Measurements from ENCODE around the gene UBXN10.

Gene UBXN10, protein sequence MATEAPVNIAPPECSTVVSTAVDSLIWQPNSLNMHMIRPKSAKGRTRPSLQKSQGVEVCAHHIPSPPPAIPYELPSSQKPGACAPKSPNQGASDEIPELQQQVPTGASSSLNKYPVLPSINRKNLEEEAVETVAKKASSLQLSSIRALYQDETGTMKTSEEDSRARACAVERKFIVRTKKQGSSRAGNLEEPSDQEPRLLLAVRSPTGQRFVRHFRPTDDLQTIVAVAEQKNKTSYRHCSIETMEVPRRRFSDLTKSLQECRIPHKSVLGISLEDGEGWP

DNA sequence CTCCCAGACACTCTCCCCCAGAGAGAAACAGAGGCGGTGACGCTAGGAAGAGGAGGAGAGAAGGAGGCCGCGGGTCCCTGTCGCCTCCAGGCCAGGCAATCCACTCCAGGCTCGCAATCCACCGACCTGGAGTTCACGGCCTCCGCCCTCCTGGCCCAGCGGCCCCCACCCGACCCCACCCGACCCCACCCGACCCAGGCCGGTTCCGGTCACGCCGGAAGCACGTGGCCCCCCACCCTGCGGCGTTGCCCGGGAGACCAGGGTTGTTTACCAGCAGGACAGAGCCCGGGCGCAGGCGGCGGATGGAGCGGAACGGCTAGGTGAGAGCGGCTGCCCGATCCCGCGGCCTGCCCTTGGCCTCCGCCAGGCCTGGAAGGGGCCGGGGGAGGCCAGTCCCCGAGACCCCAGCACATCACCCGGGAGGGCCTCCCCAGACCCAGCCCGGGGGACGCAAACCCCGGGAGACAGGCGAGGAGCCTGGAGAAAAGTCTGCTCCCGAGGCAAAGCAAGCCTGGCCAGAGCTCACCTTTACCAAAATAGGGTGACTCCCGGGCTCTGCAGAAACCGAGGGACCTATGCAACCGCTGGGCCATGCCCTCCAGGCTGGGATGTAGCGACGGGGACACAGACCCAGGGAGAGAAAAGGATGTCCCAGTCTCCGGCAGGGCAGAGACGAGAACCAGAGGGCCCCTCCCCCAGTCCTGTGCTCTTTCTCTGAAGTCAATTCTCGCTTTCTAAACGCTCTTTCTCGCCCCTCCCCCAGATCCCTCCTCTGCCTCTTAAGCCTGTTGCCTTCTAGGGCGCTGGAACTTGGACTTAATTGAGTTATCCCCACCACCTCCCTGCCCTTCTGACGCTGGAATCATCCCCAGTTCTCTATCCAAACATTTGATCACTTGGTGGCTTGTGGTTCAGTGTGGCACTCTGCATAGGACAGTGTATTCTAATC is at the start of gene UBXN10, which contains the start of gene PLA2G2C:
Gene UBXN10 (plus strand): TSS at position 263 of the 949 bp plus-strand sequence. CDS start 4,466 bp downstream, outside the sequence.
Gene PLA2G2C (minus strand): TSS at position 685 of the 949 bp plus-strand sequence. CDS start 9,155 bp downstream, outside the sequence.
- peak; percentile 48 to 85 (median 53) for DNase-seq (ENCODE audit: low read depth in 3 of 3)

DNA sequence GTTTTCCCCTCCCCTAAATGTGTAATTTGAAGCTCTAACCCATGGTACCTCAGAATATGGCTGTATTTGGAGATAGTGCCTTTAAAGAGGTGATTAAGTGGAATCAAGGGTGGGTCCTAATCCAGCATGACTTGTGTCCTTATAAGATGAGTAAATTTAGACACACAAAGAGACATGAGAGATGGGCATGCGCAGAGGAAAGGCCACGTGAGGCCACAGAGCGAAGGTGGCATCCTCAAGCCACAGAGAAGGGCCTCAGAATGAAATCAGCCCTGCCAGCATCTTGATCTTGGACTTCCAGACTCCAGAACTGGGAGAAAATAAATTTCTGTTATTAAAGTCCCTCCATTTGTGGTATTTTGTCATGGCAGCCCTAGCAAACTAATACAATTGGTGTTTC is 49.6 kb upstream of the UBXN10 start:
- DNase-seq (ENCODE audit: low read depth in 3 of 3) = no peak

DNA sequence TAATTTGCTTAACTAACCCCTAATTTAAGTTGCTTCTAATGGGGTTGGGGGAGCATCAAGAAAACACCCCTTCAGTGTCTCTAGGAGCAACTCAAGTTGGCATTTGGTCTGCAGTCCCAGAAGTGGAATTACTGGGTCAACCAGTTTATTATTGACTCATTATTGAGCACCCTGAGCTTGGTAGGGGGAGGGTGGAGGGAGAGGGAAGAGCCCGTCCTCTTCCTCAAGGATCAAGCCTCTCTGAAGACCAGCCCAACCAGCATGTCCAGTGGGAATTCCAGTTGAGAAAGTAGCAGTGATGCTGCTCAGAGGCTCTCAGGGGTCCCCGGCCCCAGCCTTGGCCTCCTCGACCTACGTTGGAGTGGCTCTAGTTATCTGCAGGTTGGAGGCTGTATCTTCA is 48.8 kb upstream of the UBXN10 start:
- no peak for DNase-seq (ENCODE audit: low read depth in 3 of 3)

DNA sequence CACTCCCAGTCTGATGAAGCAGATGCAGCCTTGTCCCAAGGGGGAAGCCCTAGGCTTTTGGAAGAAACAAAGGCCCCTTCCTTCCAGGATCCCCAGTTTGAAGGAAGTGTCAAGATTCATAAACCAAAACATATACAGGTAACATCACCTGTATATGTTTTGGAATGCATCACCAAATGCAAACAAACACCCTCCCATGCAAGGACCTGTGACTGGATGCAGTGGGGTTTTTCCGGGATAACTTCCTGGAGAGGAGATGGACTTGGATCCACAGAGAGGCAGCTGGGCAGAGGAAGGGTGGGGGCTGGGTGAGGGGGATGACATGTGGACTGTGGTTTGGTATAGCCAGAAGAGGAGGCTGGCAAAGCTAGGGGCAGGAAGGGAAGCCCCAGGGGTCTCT is 48.3 kb upstream of the UBXN10 start:
- DNase-seq (ENCODE audit: low read depth in 3 of 3) = no peak

DNA sequence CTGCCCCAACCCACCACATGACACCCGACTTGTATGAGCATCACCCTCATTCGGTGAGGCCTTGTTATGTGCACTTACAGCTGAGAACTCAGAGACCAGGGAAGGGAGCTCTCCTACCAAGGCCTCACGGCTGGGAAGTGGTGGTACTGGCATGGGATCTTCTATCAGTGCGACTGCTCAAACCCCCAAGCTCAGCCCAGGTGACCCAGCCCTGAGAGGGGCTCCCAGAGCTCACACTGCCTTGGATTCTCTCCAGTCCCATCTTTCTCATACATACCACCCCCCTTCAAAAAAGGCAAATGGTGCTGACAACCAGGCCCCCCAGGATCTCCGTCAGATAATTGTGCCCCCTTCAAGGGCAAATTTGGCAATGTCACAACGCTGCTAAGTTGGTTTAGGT is 47.5 kb upstream of the UBXN10 start:
- no peak for DNase-seq (ENCODE audit: low read depth in 3 of 3)

DNA sequence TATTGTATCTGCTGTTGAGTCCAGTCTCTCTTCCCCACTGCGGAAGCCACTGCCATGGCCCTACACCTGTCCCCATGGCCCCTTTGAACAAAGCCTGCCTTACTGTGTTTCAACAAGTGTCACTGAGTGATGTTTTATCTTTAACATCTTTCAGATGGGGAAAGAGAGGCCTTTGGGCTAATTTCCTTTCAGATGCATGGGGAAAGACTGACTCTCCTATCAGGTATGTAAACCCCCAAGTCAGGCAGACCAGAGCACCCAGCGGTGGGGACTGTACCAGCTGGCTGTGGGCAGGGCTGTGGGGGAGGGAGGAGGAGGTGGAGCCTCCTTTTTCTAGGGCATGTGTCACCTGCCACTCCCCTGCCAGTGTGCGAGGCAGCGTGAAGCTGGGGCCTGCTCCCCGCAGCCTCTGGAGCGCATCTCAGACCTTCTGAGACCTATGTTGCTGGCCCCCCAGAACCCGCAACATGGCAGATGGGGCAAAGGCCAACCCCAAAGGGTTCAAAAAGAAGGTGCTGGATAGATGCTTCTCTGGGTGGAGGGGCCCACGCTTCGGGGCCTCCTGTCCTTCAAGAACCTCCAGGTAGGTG is 46.8 kb upstream of the UBXN10 start, which contains the start of gene PLA2G2F:
Gene PLA2G2F (plus strand): TSS at position 363 of the 590 bp plus-strand sequence. CDS start 105 bp downstream, at position 468.
- DNase-seq (ENCODE audit: low read depth in 3 of 3) = no peak

DNA sequence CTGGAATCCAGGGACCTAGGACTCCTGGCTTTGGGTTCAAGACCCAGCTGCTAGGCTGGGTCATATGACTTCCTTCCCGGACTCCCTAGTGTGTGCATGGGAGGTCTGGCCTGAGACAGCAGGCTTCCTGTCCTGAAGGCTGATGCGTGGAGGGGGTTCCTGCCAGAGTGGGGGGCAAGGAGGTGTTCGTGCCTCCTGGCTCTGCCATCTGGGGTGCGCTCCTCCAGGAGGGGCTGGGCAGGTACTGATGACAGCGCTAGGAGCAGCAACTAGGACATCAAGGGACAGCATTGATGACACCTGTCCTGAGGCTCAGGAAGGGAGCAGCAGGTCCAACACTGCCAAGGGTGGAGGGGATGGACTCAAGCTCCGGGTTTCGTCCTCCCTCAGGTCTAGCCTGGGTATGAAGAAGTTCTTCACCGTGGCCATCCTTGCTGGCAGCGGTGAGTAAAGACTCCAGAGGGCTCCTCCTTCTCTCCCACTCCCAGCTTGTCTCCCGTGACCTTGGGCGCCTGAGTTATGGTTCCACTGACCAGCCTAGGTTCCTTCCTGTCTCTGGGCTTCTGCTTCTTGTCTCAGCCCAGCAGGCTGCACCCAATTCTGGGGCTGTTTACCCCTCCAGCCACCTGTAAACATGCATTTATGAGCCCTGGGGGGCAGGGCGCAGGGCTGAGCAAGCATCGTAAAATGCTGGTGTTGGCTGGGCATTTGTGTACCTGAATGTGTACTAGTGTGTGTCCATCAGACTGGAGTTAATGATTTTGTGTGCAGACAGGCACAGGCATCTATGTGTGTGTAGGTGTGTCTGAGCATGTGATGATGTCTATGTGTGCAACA is 45.9 kb upstream of the UBXN10 start:
- DNase-seq (ENCODE audit: low read depth in 3 of 3) = no peak

DNA sequence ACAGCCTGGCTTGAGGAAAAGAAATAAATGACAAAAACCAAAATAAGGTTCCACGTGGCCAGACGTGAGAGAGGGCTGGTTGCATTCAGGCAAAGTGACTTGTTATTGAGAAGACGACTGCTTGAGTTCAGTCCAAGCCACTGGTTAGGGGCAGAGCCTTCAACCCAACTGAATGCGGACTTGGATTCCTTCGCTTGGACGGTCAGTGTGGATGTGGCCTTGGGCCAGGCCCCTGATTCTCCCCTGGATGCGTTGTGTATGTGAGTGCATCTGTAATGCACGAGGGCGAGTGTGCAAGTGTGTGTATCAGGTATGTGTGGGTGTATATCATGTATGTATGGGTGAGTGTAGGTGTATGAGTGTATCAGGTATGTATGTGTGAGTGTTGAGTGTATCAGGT is 44.9 kb upstream of the UBXN10 start:
- DNase-seq (ENCODE audit: low read depth in 3 of 3) = no peak

DNA sequence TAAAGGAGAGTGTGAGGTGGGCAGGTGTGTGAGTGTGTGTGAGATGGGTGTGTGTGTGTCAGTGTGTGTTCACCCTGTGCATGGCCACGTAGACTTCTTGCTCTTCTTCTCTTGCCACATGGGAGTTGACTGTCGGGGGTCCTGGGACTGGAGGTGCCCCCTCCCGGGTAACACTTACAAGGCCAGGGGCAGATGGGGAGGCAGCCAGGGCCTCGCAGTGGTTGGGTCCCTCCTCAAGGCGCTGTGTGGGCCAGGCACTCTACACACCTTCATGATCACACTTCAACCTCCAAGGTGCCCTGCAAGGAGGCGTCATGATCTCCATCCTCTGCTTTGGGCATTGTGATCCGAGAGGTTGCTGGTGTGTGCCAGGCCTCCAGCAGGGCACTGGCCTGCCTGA is 44.4 kb upstream of the UBXN10 start:
- no peak for DNase-seq (ENCODE audit: low read depth in 3 of 3)

DNA sequence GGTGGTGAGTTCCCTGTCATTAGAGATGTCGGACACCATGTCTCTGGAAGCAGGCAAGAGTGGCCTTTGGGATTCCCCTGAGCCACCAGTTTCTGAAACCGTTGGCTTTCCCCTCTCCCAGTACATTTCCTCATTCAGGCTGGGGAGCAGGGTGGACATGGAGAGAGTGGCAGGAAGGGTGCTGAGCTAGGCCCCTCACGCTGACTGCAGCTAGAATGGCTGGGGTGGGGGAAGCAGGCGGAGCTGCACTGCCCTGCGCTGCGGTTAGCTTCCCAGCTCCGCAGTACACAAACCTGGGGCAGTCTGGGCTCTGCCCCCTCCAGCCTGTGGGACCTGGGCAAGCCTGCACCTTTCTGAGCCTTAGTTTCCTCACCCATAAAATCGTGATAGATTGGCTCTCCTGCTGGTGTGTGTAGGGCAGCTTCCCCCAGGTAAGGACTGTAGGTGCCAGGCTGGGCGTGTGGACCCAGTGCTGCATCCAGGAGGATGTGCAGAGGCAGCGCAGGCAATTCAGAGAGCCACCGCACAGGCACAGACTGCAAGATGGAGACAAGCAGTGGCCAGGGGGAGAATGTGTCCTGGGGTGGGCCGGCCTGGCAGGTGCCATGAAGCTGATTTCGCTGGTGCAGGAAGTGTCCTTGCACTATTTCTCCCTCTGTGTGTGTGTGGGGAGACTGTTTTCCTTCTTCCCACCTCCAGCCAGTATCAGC is 43.7 kb upstream of the UBXN10 start:
- no peak for DNase-seq (ENCODE audit: low read depth in 3 of 3)

DNA sequence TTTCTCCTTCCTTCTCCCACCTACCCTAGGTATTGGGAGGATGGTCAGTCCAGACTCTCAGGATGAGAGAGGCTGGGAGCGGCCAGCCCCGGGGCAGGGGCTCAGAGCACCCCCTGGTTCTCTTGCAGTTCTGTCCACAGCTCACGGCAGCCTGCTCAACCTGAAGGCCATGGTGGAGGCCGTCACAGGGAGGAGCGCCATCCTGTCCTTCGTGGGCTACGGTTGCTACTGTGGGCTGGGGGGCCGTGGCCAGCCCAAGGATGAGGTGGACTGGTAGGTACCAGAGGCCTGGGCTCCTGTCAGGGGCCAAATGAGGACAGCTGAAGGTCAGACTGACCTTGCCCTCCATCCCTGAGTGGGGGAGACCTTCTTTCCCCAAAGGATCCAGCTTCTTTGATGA is 42.6 kb upstream of the UBXN10 start:
- DNase-seq (ENCODE audit: low read depth in 3 of 3) = no peak

DNA sequence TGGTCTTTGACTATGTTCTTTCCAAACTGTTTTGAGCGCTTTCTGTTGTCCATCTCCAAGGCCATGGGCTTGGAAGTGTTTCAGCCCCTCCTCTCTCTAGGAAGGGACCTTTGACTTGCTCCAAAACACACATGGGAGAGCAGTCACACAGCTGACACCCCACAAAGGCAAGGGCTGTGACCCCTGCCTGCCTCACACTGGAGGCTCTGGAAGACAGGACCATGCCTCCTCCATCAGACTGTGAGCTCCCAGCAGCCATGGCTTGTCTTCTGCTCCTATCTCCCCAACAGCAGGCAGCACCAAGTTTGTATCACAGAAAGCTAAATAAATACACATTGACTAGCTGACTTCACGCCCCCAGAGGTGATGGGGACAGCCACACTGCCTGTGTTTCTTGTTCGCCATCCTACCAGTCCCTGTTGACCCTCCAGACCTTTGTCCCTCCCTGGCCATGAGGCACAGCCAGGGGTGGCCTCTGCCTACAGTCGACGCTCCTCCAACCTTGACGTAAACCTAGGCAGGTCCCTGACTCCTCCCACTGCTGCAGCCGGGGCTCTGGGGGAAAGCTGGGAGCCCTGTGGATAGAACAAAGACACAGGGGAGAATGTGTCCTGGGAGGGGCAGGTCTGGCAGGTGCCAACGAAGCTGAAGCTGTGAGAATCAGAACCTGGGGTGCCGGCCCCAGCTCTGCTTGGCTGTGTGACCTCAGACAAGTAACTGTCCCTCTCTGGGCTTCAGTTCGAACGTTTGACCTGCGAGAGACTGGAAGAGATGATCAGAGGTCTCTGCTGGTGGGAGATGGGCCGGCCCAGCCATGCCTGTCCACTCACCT is 41.9 kb upstream of the UBXN10 start:
- no peak for DNase-seq (ENCODE audit: low read depth in 3 of 3)

DNA sequence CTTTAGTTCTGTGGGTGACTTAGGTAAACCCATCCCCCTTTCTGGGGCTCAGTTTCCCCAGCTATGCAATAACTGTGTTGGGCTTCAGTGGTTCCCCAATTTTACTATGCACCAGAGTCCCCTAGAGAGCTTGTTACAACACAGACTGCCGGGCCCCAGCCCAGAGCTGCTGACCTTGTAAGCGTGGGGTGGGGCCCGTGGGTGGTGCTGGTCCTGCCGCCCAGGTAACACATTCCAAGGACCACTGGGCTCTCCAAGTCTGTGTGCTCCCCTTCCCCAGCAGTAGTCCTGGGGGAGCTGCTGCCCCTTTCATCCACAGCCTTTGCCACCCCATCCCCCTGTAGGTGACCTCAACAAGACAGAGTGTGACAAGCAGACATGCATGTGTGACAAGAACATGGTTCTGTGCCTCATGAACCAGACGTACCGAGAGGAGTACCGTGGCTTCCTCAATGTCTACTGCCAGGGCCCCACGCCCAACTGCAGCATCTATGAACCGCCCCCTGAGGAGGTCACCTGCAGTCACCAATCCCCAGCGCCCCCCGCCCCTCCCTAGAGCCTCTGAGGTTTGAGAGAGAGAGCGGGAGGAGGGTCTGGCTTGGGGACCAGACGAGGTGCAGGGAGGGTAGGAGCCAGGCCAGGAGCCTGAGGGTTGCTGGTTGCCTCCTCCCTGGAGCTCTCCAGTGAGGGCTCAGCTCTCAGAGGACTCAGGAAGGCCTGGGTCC is 37.9 kb upstream of the UBXN10 start:
- no peak for DNase-seq (ENCODE audit: low read depth in 3 of 3)

DNA sequence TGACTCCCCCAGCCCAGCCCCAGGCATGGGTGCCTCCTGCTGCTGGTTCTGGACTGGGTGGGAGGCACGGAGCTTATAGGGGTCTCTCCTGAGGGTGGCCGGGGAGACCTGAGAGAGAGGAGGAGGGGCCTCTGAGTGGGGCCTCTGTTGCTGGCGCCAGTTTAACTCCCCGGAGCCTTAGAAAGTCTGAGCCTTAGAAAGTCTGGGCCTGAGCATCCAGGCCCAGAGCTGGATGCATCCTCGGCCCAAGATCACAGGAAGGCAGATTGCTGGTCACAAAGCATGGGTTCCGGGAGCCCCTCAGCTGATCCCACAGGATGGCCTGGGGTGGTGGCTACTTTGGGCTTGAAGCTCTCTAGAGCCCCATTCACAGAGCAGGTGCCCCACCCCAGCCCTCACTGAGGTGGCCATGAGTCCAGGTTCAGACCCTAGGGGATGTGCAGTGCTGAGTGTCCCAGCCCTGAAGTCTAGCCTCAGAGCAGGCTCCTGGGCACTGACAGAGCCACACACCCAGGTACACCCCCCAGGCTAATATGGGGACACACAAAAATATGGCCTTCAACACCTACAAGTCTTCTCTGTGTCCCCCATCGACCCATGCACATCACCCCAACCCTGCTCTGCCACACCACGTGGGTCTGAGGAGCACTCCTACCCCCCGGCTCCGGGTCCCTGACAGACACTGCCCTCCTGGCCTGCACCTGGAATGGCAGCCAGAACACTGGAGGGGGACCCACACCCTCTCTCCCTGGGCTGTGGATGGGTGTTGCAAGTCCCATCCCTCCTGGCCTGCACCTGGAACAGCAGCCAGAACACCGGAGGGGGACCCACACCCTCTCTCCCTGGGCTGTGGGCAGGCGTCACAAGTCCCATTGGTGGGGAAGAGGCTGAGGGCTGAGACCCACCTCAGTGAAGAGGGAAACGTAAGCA is 37.1 kb upstream of the UBXN10 start:
- DNase-seq (ENCODE audit: low read depth in 3 of 3) = no peak

DNA sequence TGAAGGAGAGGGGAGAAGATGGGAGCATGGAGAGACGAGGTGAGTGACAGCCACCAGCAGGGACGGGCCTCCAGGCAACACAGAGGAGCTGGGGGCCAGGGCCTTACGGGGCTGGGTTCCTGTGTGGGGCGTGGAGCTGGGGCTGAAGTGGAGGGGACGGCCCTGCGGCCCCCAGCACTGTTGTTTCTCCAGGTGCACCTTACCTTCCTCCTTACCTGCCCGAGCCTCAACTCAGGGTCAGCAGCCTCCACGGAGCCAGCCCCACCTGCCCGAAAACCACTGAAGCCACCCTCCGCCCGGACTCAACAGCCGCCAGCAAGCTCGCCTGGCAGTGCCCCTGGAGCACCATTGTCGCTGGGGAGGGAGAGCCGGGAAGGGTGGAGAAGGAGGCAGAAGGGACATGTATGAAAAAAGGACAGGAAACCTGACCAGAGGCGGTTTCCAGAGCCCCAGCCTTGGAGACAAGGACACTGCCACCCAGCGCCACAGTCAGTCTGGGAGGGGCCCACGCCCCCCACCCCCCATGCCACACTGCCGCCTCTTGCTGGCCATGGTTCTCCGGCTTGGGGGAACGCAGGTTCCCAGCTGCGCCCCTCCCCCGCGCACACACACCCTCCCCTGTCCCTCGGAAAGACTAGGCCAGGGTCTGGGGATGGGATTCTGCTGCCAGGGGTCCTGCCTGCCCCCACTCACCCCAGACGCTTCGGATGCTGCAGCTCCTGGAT is 36.1 kb upstream of the UBXN10 start:
- no peak for DNase-seq (ENCODE audit: low read depth in 3 of 3)

DNA sequence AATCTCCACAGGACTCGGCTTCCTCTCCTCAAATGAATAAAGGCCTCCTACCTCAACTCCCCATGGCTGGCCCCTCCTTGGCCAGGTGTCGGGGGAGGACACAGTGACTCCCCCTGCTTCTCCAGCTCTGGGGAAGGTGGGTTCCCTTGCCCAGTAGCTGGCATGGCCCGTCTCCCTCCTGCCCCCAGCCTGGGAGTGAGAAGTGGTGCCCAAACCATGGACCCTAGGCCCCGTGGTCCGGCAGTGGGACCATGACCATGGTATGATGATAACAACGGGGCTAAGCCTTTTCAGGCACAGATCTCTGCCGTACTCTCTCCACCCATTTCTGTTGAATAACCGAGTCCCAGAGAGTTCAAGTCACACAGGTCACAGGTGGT is 35.6 kb upstream of the UBXN10 start:
- no peak for DNase-seq (ENCODE audit: low read depth in 3 of 3)

DNA sequence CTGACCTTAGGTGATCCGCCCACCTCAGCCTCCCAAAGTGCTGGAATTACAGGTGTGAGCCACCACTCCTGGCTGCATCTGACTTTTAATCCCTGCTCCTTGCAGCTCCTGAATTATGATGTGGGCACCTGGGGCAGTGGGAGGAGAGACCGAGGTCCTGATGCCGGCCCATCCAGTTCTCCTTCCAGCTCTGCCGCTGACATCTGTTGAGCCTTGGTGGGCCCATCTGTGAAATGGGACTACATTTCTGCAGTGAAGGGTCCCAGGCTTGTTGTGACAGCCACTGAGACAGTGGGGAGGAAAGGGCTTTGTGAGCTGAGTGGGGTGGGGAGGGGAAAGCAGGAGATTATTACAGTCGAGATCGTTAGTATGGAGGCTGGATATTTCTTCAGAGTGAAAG is 34.9 kb upstream of the UBXN10 start:
- no peak for DNase-seq (ENCODE audit: low read depth in 3 of 3)
